Effector CD4-positive, alpha-beta T cell (primary cell): ENCODE results near the gene CMTM8.

Experiments
- DNase-seq: peaks from one replicate; pipeline ENCODE4 v3.0.0-alpha.2; 2020

The CMTM8 gene

DNA sequence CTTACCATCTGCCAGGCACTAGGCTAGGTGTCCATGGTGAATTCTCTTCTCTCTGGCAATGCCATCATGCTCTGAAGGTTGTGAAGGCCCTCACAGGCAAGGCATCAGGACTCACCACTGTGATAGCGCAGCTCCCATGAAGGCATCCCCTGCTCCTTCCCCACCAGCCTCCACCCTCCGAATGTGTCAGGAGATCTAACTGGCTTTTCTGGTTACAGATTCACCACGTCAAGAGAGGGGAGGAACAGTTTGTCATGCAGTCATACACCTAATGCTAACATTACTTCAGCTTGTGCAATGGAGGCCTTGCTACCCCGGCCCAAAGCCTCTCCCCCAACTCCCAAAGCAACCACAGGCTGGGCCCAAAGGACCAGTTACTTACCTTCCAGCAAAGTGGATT, 8.9 kb upstream of the CMTM8 start:
- DNase-seq, result no peak

- no peak for DNase-seq
Observed at GRCh38 chr3:32236377-32236776, 2.1 kb upstream of the CMTM8 start.

GRCh38 chr3:32237670-32238452, 619 bp upstream of the CMTM8 start:
- no peak for DNase-seq

DNA sequence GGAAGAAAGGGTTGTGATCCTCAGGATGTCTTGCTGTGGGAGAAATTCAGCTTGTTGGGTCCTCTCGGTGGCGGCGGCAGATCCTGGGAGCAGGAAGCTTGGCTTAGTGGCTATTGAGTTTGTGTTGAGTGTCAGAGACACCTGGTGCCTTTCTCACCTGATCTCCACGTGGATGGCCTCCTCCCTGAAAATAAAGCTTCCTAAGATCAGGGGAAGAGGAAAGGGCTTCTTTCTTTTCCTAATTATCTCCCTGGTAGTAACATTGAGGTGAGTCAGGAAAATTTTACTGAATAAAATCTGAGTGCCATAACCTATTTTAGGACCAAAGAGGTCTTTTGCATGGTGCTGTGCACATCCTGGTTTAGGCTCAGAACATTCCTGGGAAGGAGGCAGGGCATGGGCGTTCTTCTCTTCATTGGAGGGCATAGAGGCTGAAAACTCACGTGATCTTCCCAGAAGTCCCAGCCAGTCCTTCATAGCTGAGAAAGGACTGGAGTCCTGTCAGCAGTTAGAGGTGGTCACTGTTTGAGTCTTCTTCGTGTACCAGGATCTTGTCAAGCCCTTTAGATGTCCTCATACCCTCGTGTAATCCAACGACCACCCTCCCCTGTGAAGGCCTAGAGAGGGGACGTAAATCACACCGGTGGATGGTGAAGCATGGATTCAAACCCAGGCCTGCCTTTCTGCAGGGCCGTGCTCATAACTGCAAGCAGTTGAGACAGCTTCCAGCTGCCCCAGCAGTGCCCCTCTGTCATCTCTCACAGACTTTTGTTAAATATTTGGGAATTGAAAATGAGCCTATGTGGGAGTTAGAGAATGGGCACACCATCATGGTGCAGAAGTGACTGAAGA, 1.1 kb downstream of the CMTM8 start:
- no peak for DNase-seq

GRCh38 chr3:32240159-32240545, 1.7 kb downstream of the CMTM8 start:
- peak; percentile 38 for DNase-seq

DNA sequence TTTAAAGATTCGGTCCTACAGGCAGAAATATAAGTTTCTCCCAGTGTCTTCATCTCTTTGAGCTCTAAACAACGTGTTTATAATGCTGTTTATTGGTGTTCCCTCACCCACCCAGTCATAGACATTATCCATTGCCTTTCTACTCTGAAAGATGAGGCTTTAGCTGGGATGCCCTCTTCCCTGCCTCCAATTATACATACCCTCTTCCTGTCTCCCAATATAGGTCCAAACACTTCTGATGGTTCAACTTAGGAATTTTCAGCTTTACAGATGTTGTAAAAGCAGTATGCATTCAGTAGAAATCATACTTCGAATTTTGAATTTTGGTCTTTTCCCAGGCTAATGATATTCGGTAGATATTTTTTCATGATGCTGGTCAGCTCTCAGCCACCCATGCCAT, 2.6 kb downstream of the CMTM8 start:
- no peak for DNase-seq

GRCh38 chr3:32243519-32243918, 5.0 kb downstream of the CMTM8 start:
- no peak for DNase-seq

DNA sequence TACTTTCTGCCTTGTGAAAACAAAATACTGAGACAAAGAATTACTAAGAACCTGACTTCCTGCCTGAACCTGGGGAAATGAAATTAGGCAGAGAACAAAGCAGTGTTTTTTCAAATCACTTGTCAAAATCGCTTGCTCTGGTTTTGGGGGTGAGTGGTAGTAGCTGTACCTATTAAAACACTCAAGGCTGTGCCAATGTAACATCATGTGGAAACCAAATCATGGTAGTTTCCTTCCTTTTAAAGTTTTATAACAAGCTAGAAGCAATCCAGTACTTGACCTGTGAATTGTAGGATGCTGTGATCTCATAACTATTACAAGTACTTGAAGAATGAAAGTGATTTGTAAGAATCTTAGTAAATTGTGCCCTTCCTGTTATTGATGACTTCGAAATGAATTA, 6.7 kb downstream of the CMTM8 start:
- no peak for DNase-seq

DNA sequence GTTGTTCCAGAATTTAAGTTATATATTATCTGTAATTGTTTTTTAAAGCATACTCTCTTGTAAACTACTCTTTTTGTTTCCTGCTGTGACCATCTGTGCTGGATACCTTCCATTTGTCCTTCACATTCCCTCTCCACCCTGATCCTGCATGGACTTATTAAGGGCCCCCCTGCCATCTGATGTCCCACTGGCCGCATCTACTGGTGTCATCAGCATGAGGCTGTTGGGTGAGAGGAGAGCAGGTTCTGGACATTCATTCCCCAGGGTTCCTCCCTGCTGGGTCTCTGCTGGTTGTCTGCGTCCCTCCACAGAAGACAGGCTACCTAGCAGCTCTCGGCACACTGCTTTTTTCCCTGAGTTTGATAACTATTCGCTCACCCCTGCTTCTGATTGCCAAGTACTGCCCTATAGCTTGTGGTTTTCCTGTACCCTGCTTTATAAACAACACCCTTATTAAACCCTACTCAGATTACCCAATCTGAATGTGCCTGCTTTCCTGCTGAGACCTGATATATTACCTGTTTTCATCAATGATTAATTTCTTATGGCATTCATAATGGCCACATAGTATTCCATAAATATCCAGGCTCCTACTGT, 7.7 kb downstream of the CMTM8 start:
- no peak for DNase-seq

GRCh38 chr3:32249184-32249782, 10.8 kb downstream of the CMTM8 start:
- DNase-seq, result no peak

- DNase-seq, result no peak
Observed at GRCh38 chr3:32254268-32254667, 15.8 kb downstream of the CMTM8 start.

GRCh38 chr3:32255345-32255744, 16.9 kb downstream of the CMTM8 start:
- no peak for DNase-seq

DNA sequence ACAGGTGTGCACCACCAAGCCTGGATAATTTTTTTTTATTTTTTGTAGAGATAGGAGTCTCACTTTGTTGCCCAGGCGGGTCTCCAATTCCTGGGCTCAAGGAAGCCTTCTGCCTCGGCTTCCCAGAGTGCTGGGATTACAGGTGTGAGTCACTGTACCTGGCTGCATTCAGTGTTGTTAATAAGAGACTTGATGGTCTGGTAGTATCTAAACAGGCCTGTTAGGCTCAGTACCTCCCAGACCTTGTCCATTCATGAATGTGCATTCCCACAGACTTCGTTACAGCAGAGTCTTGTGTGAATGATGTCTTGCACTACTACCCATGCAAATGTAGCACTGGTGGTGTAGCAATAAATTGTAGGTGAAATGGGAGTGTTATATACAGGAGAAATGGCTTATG, 17.7 kb downstream of the CMTM8 start:
- no peak for DNase-seq

DNA sequence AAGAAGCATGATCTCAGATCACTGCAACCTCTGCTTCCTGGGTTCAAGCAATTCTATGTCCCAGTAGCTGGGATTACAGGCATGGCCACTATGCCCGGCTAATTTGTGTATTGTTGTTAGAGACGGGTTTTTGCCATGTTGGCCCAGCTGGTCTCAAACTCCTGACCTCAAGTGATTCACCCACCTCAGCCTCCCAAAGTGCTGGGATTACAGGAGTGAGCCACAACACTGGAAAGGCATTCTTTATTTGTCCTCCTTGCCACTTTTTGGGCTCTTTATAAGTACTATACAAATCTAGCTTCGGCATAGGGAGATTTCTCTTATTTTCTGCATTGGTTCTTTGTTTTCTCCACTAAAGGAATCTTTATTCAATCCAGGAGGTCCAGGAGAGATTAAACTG, 18.6 kb downstream of the CMTM8 start:
- no peak for DNase-seq

DNA sequence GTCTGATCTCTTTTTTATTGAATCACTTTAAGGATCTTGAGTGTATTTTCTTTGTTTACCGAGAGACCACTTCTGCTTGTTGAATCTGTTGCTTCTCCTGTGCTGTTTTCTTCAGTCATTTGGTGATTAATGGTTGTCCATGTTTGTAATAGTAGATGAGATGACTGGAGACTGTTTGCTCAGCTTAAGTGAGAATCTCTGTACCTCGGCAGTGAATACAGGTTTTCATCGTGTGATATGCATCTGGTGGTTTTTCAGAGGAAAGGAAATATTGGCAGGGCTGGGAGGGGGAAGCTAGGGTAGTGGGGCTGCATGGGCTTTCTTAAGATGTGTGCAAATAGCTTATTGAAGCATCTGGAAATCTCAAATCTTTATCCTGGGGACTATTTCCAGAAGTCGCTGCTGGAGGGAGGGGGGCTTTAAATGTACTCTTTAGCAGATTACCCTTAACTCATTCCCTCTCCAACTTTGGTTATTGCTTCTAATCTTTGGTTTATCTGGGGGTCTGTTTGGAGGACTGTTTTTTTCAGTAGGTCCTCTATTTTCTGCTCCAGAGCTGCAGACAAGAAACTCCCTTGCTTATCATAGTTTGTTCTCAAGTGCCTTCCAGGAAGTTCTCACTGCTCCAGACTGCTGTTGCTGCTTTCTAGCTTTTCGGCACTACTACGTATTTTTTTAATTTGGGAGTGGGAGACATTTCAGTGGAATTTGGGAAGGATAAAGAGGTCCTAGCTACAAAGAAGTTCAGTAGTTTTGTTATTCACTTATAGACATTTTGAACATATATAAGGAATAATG, 19.4 kb downstream of the CMTM8 start:
- DNase-seq, result no peak

GRCh38 chr3:32258869-32259268, 20.4 kb downstream of the CMTM8 start:
- DNase-seq, result no peak

GRCh38 chr3:32261545-32261944, 23.1 kb downstream of the CMTM8 start:
- no peak for DNase-seq

GRCh38 chr3:32262201-32262600, 23.7 kb downstream of the CMTM8 start:
- no peak for DNase-seq

DNA sequence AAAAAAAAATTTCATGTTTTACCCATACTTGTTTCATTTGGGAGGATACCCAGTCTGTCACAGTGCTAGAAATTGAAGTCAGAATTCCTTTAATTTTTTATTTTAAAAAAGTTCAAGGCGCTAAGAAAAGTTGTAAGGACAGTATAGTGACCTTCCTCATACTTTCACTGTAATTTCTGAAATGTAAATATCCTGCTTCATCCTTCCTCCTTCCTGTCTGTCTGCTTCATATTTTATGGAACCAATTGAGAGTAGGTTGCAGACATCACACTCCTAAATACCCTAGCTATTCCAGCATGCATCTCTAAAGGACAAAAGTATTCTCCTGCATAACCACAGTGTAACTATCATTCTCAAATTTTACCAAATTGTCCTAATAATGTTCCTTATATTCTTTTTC, 35.8 kb downstream of the CMTM8 start:
- no peak for DNase-seq

DNA sequence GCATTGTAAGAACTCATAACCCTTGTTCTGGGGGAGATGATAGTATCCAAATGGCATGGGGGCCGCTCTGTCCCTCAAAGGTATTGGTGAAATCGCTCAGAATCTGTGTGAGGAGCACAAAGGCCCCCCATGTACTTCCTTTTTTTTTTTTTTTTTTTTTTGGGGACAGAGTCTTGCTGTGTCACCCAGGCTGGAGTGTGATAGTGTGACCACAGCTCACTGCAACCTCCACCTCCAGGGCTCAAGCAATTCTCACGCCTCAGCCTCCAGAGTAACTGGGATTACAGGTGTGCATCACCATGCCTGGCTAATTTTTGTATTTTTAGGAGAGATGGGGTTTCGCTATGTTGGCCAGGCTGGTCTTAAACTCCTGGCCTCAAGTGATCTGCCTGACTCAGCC, 37.0 kb downstream of the CMTM8 start:
- no peak for DNase-seq

- no peak for DNase-seq
Observed at GRCh38 chr3:32276279-32276841, 37.9 kb downstream of the CMTM8 start.

DNA sequence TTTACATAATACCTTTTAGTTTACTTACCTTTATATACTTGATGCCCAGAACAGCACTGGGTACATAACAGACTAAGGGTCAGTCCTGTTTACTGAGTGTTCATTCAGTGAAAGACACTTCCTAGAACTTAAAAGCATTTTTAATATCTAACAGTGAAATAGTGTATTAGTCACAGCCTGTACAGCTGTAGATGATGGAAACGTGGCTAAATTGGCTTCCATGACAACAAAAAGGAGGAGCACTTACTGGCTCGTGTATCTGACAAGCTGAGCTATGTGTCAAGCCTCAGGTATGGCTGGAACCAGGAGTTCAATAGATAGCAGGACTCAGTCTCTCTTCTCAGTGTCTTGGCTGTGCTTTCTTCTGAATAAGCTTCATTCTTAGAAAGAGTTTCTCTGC, 40.2 kb downstream of the CMTM8 start:
- no peak for DNase-seq
